Calu3 (cell line): Measurements from ENCODE around the gene GHR. TPM values are rescaled to one million over a fixed set of nuclear protein-coding genes. Genes with fewer than 3 reads are reported as not detected.

Experiments
- BruUV-seq: library from RNA; stranded (reverse); fragments of 400-500 nt; replicated peaks from 2 replicates; lab custom pipeline; 2021; lab: Mats Ljungman, UMichigan
- CTCF ChIA-PET: fragments of 300-600 bp; sonication (Branson Sonifier 250); formaldehyde crosslinking; loops from one replicate; lab custom pipeline; 2022; ENCODE audit warnings: antibody characterized with exemption; lab: Charles Lee
- DNase-seq: peaks from one replicate; pipeline ENCODE4 v3.0.0; 2022
- H3K27ac Mint-ChIP-seq: one replicate; pipeline ENCODE4 v1.8.0; 2022; ENCODE audit warnings: mixed read lengths; ENCODE audit not compliant: unreplicated experiment
- H3K27me3 Mint-ChIP-seq: one replicate; pipeline ENCODE4 v1.8.0; 2022; ENCODE audit warnings: mixed read lengths; ENCODE audit not compliant: unreplicated experiment
- H3K36me3 Mint-ChIP-seq: one replicate; pipeline ENCODE4 v1.8.0; 2022; ENCODE audit warnings: mild to moderate bottlenecking, moderate library complexity, mixed read lengths; ENCODE audit not compliant: insufficient read depth, unreplicated experiment
- H3K4me1 Mint-ChIP-seq: one replicate; pipeline ENCODE4 v1.8.0; 2022; ENCODE audit warnings: mild to moderate bottlenecking, low read depth, mixed read lengths; ENCODE audit not compliant: unreplicated experiment
- H3K4me3 Mint-ChIP-seq: one replicate; pipeline ENCODE4 v1.8.0; 2022; ENCODE audit warnings: mild to moderate bottlenecking, low read depth, moderate library complexity, mixed read lengths; ENCODE audit not compliant: unreplicated experiment
- H3K9me3 Mint-ChIP-seq: one replicate; pipeline ENCODE4 v1.8.0; 2022; ENCODE audit warnings: low read depth, mixed read lengths; ENCODE audit not compliant: unreplicated experiment
- CTCF ChIP-seq: fragments of 200-600 bp; IDR thresholded peaks from one replicate; pipeline ENCODE4 v1.8.0; 2022; ENCODE audit warnings: antibody characterized with exemption; ENCODE audit not compliant: unreplicated experiment
- intact Hi-C: fragments of 100-400 bp; cut with micrococcal nuclease; formaldehyde crosslinking; loops from one replicate; pipeline ENCODE4 v1.10.0; 2022; ENCODE audit not compliant: unreplicated experiment
- total RNA-seq: library from RNA; stranded (reverse); gene quantifications from 2 replicates; pipeline ENCODE4 v1.2.3, GENCODE V29; 2022

Gene GHR
- total RNA-seq, 1 experiment from 2014 or later, result 0.45 TPM

- H3K27ac Mint-ChIP-seq, result no peak overlapping the region
- BruUV-seq, result no TSS peak
- TF ChIP-seq CTCF, result no peak
- no peaks in the 10 kb centered on the region for H3K9me3 Mint-ChIP-seq
- DNase-seq, result no peak
- H3K36me3 Mint-ChIP-seq, result peaks cover 12% of the 10 kb centered on the region
- no peaks in the 10 kb centered on the region for H3K27me3 Mint-ChIP-seq
- CTCF ChIA-PET, result no interaction called here
- no peak overlapping the region for H3K4me3 Mint-ChIP-seq
- H3K4me1 Mint-ChIP-seq, result peaks cover 17% of the 10 kb centered on the region
- intact Hi-C loops, result no loop called here
Measured at GRCh38 chr5:42759456-42759855, 336.2 kb downstream of the GHR start.

GRCh38 chr5:42760426-42760825 is 337.2 kb downstream of the GHR start:
- H3K4me1 Mint-ChIP-seq, result peaks cover 17% of the 10 kb centered on the region
- no peaks in the 10 kb centered on the region for H3K27me3 Mint-ChIP-seq
- DNase-seq, result no peak
- H3K9me3 Mint-ChIP-seq, result peaks cover 2% of the 10 kb centered on the region
- CTCF ChIA-PET, result no interaction called here
- TF ChIP-seq CTCF, result no peak
- no TSS peak for BruUV-seq
- no peak overlapping the region for H3K27ac Mint-ChIP-seq
- intact Hi-C loops, result loop anchor here (10.0 kb wide), 1 partner anchor 756 kb away; no protein-coding TSS in a partner anchor
- peaks cover 15% of the 10 kb centered on the region for H3K36me3 Mint-ChIP-seq
- no peak overlapping the region for H3K4me3 Mint-ChIP-seq

GRCh38 chr5:42761791-42762190 is 338.6 kb downstream of the GHR start:
- no peak for TF ChIP-seq CTCF
- peaks cover 10% of the 10 kb centered on the region for H3K36me3 Mint-ChIP-seq
- no TSS peak for BruUV-seq
- CTCF ChIA-PET, result no interaction called here
- no peaks in the 10 kb centered on the region for H3K27me3 Mint-ChIP-seq
- peaks cover 2% of the 10 kb centered on the region for H3K9me3 Mint-ChIP-seq
- intact Hi-C loops, result loop anchor here (10.0 kb wide), 1 partner anchor 757 kb away; no protein-coding TSS in a partner anchor
- no peak overlapping the region for H3K27ac Mint-ChIP-seq
- H3K4me3 Mint-ChIP-seq, result no peak overlapping the region
- DNase-seq, result no peak
- peaks cover 10% of the 10 kb centered on the region for H3K4me1 Mint-ChIP-seq

GRCh38 chr5:42767491-42768105 is 344.4 kb downstream of the GHR start:
- intact Hi-C loops, result loop anchor here (1.0 to 10.0 kb wide), 7 partner anchors 122 to 905 kb away; partner anchors contain the start of gene GHR
- CTCF ChIA-PET, result interaction anchor here (0.9 to 1.5 kb wide), 5 partner anchors 11 to 911 kb away, joined by 3 to 6 read pairs (median 4); partner anchors contain the start of genes CCDC152 and GHR
- H3K4me1 Mint-ChIP-seq, result peaks cover 10% of the 10 kb centered on the region
- H3K27ac Mint-ChIP-seq, result no peak overlapping the region
- no peaks in the 10 kb centered on the region for H3K27me3 Mint-ChIP-seq
- peaks cover 4% of the 10 kb centered on the region for H3K36me3 Mint-ChIP-seq
- BruUV-seq, result no TSS peak
- no peak overlapping the region for H3K4me3 Mint-ChIP-seq
- peaks cover 5% of the 10 kb centered on the region for H3K9me3 Mint-ChIP-seq
- no peak for DNase-seq
- TF ChIP-seq CTCF, result peak; percentile 39
